SU-DHL-6 (cell line): ENCODE measurements around the gene ANKS1B.

Experiments
- H2AFZ ChIP-seq: fragments of 200-600 bp; sonication (generic); 2 replicates; pipeline ENCODE4 v1.6.1; 2014; ENCODE audit warnings: low read depth, mild to moderate bottlenecking, moderate library complexity, mixed read lengths, antibody characterized with exemption, low read length; ENCODE audit not compliant: severe bottlenecking
- H3F3A ChIP-seq: fragments of 200-600 bp; shearing (Covaris generic); 2 replicates; pipeline ENCODE4 v1.6.0; 2016; ENCODE audit warnings: antibody characterized with exemption, mild to moderate bottlenecking; ENCODE audit not compliant: insufficient read depth
- H3K27ac ChIP-seq: fragments of 200-600 bp; sonication (generic); 2 replicates; pipeline ENCODE4 v1.5.1; 2016; ENCODE audit warnings: low read depth, mild to moderate bottlenecking, low read length, moderate library complexity, mixed read lengths
- H3K27me3 ChIP-seq: fragments of 200-600 bp; sonication (generic), shearing (Covaris generic); 2 replicates; pipeline ENCODE4 v1.6.0; 2014; ENCODE audit warnings: mild to moderate bottlenecking, low read length
- H3K36me3 ChIP-seq: fragments of 200-600 bp; sonication (generic); 2 replicates; pipeline ENCODE4 v1.6.1; 2014; ENCODE audit warnings: mild to moderate bottlenecking, low read length, mixed read lengths
- H3K4me2 ChIP-seq: fragments of 300-600, 200-600 bp; shearing (Covaris generic), sonication (generic); 2 replicates; pipeline ENCODE4 v1.6.0; 2014; ENCODE audit warnings: low read length, low read depth, mild to moderate bottlenecking; ENCODE audit not compliant: poor library complexity, severe bottlenecking
- H3K4me3 ChIP-seq: fragments of 200-600 bp; sonication (generic); 2 replicates; pipeline ENCODE4 v1.5.1; 2014; ENCODE audit warnings: antibody characterized with exemption, low read length, mild to moderate bottlenecking, mixed read lengths; ENCODE audit not compliant: insufficient read depth, poor library complexity, severe bottlenecking
- H3K79me2 ChIP-seq: fragments of 200-600 bp; sonication (generic); 2 replicates; pipeline ENCODE4 v1.6.1; 2014; ENCODE audit warnings: mild to moderate bottlenecking, low read length, moderate library complexity; ENCODE audit not compliant: insufficient read depth
- H3K9ac ChIP-seq: fragments of 200-600 bp; sonication (generic); 2 replicates; pipeline ENCODE4 v1.7.0; 2014; ENCODE audit warnings: mild to moderate bottlenecking, low read length
- H3K9me2 ChIP-seq: fragments of 200-600 bp; sonication (generic); replicated peaks from 2 replicates; pipeline ENCODE4 v1.6.1; 2014; ENCODE audit warnings: low read length; ENCODE audit not compliant: insufficient read depth
- H3K9me3 ChIP-seq: fragments of 200-600 bp; sonication (generic); 2 replicates; pipeline ENCODE4 v1.6.1; 2014; ENCODE audit warnings: low read length, mixed read lengths; ENCODE audit not compliant: insufficient read depth
- H4K20me1 ChIP-seq: fragments of 200-600 bp; sonication (generic); 2 replicates; pipeline ENCODE4 v1.6.1; 2014; ENCODE audit warnings: low read depth, mild to moderate bottlenecking, antibody characterized with exemption, low read length, moderate library complexity, mixed read lengths
- CTCF ChIP-seq: fragments of 200-600 bp; sonication (generic); IDR thresholded peaks from one replicate; pipeline ENCODE4 v1.5.1; 2017; ENCODE audit warnings: antibody characterized with exemption, mild to moderate bottlenecking, low read length, moderate library complexity; ENCODE audit not compliant: insufficient read depth, poor library complexity, severe bottlenecking
- EZH2phosphoT487 ChIP-seq: fragments of 200-600 bp; sonication (generic), shearing (Covaris generic); conservative IDR thresholded peaks from 2 replicates; pipeline ENCODE4 v1.6.1; 2018; ENCODE audit warnings: mild to moderate bottlenecking, antibody characterized with exemption, low read length, moderate library complexity, mixed read lengths

ANKS1B gene

DNA sequence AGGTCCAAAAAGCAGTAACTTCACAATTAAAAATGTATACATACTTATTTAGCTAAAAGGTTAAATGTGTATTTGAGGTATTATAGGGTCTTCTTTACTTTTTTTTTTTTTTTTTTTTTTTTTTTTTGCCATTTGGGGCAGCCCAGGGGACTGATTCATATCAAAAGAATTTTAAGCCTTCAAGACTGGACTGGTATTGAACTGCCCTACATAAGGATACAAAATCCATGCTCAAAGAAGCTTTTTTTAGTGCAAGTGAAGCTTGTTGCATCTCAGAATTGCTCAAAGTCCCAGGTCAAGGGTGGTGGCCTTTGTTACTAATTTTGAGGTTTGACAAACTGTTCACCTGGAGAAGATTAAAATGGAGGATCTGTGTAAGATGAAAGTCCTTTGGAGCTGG is 1215.7 kb downstream of the ANKS1B start:
- no peaks in the 10 kb centered on the region for H3K36me3 ChIP-seq
- H4K20me1 ChIP-seq = no peaks in the 10 kb centered on the region
- no peaks in the 10 kb centered on the region for H3F3A ChIP-seq
- no peaks in the 10 kb centered on the region for H3K79me2 ChIP-seq
- TF ChIP-seq CTCF = no peak
- TF ChIP-seq EZH2phosphoT487 = no peak
- H3K4me2 ChIP-seq = no peak overlapping the region
- no peaks in the 10 kb centered on the region for H3K9me2 ChIP-seq
- no peak overlapping the region for H3K4me3 ChIP-seq
- H3K9ac ChIP-seq = no peak overlapping the region
- no peaks in the 10 kb centered on the region for H3K27me3 ChIP-seq
- no peak overlapping the region for H3K27ac ChIP-seq
- H3K9me3 ChIP-seq = no peaks in the 10 kb centered on the region
- H2AFZ ChIP-seq = no peak overlapping the region

DNA sequence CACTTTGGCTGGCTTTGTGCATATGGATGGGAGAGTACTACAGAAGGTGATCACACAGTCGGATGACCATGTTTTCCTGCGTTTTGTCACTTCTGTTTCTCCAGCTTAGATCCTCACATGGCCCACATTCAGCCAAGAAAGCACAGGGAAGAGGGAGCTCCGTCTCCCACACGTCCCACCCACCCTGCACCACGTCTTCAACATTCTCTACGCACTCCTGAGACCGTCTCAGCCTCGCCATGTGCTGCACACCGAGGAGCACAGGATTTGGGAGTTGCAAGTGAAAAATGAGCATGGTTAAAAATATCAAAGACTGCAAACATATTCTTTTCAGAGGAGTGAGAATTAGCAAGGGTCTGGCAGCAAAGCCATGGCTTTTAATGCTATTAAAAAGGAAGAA is 1217.5 kb downstream of the ANKS1B start:
- no peak overlapping the region for H3K4me2 ChIP-seq
- no peaks in the 10 kb centered on the region for H3K36me3 ChIP-seq
- H3K4me3 ChIP-seq = no peak overlapping the region
- no peak overlapping the region for H3K9ac ChIP-seq
- no peak overlapping the region for H3K27ac ChIP-seq
- H3K9me2 ChIP-seq = no peaks in the 10 kb centered on the region
- no peaks in the 10 kb centered on the region for H3F3A ChIP-seq
- H3K27me3 ChIP-seq = no peaks in the 10 kb centered on the region
- no peaks in the 10 kb centered on the region for H3K9me3 ChIP-seq
- H3K79me2 ChIP-seq = no peaks in the 10 kb centered on the region
- no peak overlapping the region for H2AFZ ChIP-seq
- no peaks in the 10 kb centered on the region for H4K20me1 ChIP-seq
- TF ChIP-seq EZH2phosphoT487 (no peak), CTCF (no peak)

- no peaks in the 10 kb centered on the region for H3K9me3 ChIP-seq
- no peaks in the 10 kb centered on the region for H4K20me1 ChIP-seq
- TF ChIP-seq CTCF (no peak), EZH2phosphoT487 (no peak)
- no peaks in the 10 kb centered on the region for H3K27me3 ChIP-seq
- no peak overlapping the region for H3K27ac ChIP-seq
- no peak overlapping the region for H3K4me3 ChIP-seq
- H3F3A ChIP-seq = no peaks in the 10 kb centered on the region
- no peaks in the 10 kb centered on the region for H3K9me2 ChIP-seq
- H2AFZ ChIP-seq = no peak overlapping the region
- H3K36me3 ChIP-seq = no peaks in the 10 kb centered on the region
- H3K79me2 ChIP-seq = no peaks in the 10 kb centered on the region
- H3K4me2 ChIP-seq = no peak overlapping the region
- no peak overlapping the region for H3K9ac ChIP-seq
These were observed 1221.1 kb downstream of the ANKS1B start for GRCh38 chr12:98763656-98764055.

DNA sequence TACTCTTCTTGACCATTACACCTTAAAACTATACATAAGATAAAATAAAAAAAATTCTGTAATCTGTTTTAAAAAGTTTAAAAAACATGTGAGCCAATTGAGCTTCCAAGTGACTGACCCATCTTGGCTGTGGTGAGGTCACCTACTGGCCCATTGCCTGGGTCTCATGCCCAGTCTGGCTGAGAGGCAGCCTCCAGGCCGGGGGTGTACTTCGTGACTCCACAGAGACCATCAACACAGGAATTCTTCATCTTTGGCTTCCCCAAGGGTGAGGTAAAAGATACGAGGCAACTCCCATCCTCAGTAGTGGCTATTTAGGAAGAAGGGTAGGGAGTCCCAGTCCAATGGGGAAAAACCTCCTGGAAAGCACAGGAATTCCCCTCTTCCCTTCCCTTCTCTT is 1226.4 kb downstream of the ANKS1B start:
- H3K9ac ChIP-seq = no peak overlapping the region

More for the DNA sequence above, 1226.4 kb downstream of the ANKS1B start:
- no peaks in the 10 kb centered on the region for H3K9me2 ChIP-seq
- H3K79me2 ChIP-seq = no peaks in the 10 kb centered on the region
- H3K4me2 ChIP-seq = no peak overlapping the region
- H4K20me1 ChIP-seq = no peaks in the 10 kb centered on the region
- H2AFZ ChIP-seq = no peak overlapping the region
- no peak overlapping the region for H3K4me3 ChIP-seq
- no peak overlapping the region for H3K27ac ChIP-seq
- TF ChIP-seq CTCF (no peak), EZH2phosphoT487 (no peak)
- no peaks in the 10 kb centered on the region for H3K9me3 ChIP-seq
- no peaks in the 10 kb centered on the region for H3K36me3 ChIP-seq
- no peaks in the 10 kb centered on the region for H3K27me3 ChIP-seq
- no peaks in the 10 kb centered on the region for H3F3A ChIP-seq
